Cardiac muscle cell (in vitro differentiated cells and primary cell): ENCODE measurements around the gene MEGF11. TPM values are rescaled to one million over a fixed set of nuclear protein-coding genes. Genes with fewer than 3 reads are reported as not detected.

Experiments used
- DNase-seq, 2 donors: peaks; one replicate each; pipeline versions ENCODE4 v3.0.0 to v3.0.0-alpha.2; 2010 to 2017; ENCODE audit warnings: low read depth in 1 of 2, low spot score in 1 of 2
- H3K27ac ChIP-seq: fragments of 200-600 bp; sonication (generic); 2 replicates; pipeline ENCODE4 v1.5.1; 2016
- H3K27me3 ChIP-seq: fragments of 200-600 bp; sonication (generic); 2 replicates; pipeline ENCODE4 v1.6.0; 2016; ENCODE audit warnings: control low read depth
- H3K36me3 ChIP-seq: fragments of 200-600 bp; sonication (generic); 2 replicates; pipeline ENCODE4 v1.5.1; 2016; ENCODE audit warnings: control low read depth
- H3K4me1 ChIP-seq: fragments of 200-600 bp; sonication (generic); 2 replicates; pipeline ENCODE4 v1.8.1; 2017; ENCODE audit warnings: low read depth, mild to moderate bottlenecking, mixed run types
- H3K4me3 ChIP-seq: fragments of 200-600 bp; sonication (generic); 2 replicates; pipeline ENCODE4 v1.5.1; 2016; ENCODE audit warnings: mild to moderate bottlenecking
- H3K9me3 ChIP-seq: fragments of 200-600 bp; sonication (generic); 2 replicates; pipeline ENCODE4 v1.5.1; 2017; ENCODE audit warnings: low read depth, mild to moderate bottlenecking, control low read depth
- CTCF ChIP-seq: IDR thresholded peaks from 2 replicates; pipeline ENCODE4 v1.5.1; 2012; ENCODE audit warnings: low read depth, mild to moderate bottlenecking, low read length
- polyA plus RNA-seq: library from polyadenylated mRNA; unstranded; fragments of >200 nt; fragmentation: Nextera tagmentation; extraction: Ambion mirVana; gene quantifications from 2 replicates; pipeline ENCODE4 v1.2.1, GENCODE V29; 2016
- total RNA-seq: library from RNA; depleted of rRNA; stranded (reverse); fragments of >200 nt; gene quantifications from 2 replicates; pipeline ENCODE4 v1.2.3, GENCODE V29; 2016

The MEGF11 gene
- total and polyA plus RNA-seq, 2 experiments from 2014 or later = 0.30 TPM; not detected in 1

GRCh38 chr15:65998486-65998885 is 255.1 kb downstream of the MEGF11 start:
- Histone ChIP-seq H3K27ac (no peak overlapping the region), H3K4me3 (no peak overlapping the region), H3K36me3 (no peaks in the 10 kb centered on the region), H3K27me3 (no peaks in the 10 kb centered on the region), H3K4me1 (peaks cover 7% of the 10 kb centered on the region), H3K9me3 (no peaks in the 10 kb centered on the region)
- no peak for DNase-seq
- TF ChIP-seq CTCF = no peak

- Histone ChIP-seq H3K4me1 (peaks cover 7% of the 10 kb centered on the region), H3K27me3 (no peaks in the 10 kb centered on the region), H3K9me3 (no peaks in the 10 kb centered on the region), H3K4me3 (no peak overlapping the region), H3K27ac (no peak overlapping the region), H3K36me3 (no peaks in the 10 kb centered on the region)
- no peak for DNase-seq
- no peak for TF ChIP-seq CTCF
These were observed 256.6 kb downstream of the MEGF11 start for GRCh38 chr15:65996901-65997300.

- no peak overlapping the region for H3K4me3 ChIP-seq
- H3K9me3 ChIP-seq = no peaks in the 10 kb centered on the region
- H3K4me1 ChIP-seq = peaks cover 7% of the 10 kb centered on the region
- H3K36me3 ChIP-seq = no peaks in the 10 kb centered on the region
- no peak overlapping the region for H3K27ac ChIP-seq
- H3K27me3 ChIP-seq = no peaks in the 10 kb centered on the region
- TF ChIP-seq CTCF = no peak
- DNase-seq = no peak
These were observed 258.7 kb downstream of the MEGF11 start for GRCh38 chr15:65994832-65995231.

- no peak for DNase-seq
- peaks cover 7% of the 10 kb centered on the region for H3K4me1 ChIP-seq
- H3K9me3 ChIP-seq = no peaks in the 10 kb centered on the region
- H3K36me3 ChIP-seq = no peaks in the 10 kb centered on the region
- no peak overlapping the region for H3K27ac ChIP-seq
- no peak overlapping the region for H3K4me3 ChIP-seq
- no peaks in the 10 kb centered on the region for H3K27me3 ChIP-seq
- no peak for TF ChIP-seq CTCF
These were observed 259.8 kb downstream of the MEGF11 start for GRCh38 chr15:65993762-65994161.

- DNase-seq = no peak
- no peak for TF ChIP-seq CTCF
- Histone ChIP-seq H3K27ac (no peak overlapping the region), H3K27me3 (no peaks in the 10 kb centered on the region), H3K36me3 (no peaks in the 10 kb centered on the region), H3K4me3 (no peak overlapping the region), H3K9me3 (no peaks in the 10 kb centered on the region), H3K4me1 (peaks cover 2% of the 10 kb centered on the region)
These were observed 260.3 kb downstream of the MEGF11 start for GRCh38 chr15:65993236-65993635.
